ENCODE results near the gene IL34. TPM values are rescaled to one million over a fixed set of nuclear protein-coding genes. Genes with fewer than 3 reads are reported as not detected.
"Not testable (repeated sequence)": the region's sequence is repeated elsewhere in the genome, so short reads cannot be mapped to it uniquely, and the experiment has no call there.

The IL34 gene
- total RNA-seq, 2 donors from 2014 or later = 3.0 to 5.6 TPM

DNA sequence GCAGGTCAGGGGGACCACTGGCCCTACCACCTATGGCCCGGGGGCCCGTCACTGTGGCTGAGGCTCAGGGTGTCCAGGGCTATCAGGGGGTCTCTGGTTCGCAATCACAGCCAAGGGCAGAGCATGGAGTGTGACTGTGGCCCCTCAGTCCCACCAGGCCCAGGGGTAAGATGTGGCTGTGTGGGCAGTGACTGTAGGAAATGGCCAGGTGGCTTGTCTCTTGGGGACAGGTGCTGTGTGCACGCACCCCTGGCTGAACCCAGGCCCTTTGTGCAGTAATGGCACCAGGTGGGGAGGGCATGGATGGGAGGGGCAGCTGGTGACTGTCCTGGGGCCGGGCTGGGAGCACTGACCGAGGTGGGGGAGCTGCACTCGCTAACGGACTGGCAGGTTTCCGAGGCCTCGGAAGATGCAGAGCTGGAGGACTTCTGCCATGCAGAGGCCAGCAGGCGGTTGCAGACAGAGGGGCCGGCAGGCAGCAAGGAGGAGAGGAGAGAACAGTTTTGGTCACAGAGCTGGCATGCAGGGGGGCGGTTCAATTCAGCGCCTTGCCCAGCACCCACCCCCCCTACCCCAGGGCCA, 18.8 kb downstream of the IL34 start:
- no peaks in the 10 kb centered on the region for H3K27me3 ChIP-seq (ENCODE audit: control insufficient read depth, insufficient read depth, low read length, poor library complexity, severe bottlenecking)
- H3K4me3 ChIP-seq (ENCODE audit: low read length) = no peak overlapping the region
- peaks cover 45% of the 10 kb centered on the region for H3K36me3 Mint-ChIP-seq (ENCODE audit: low read depth)
- H3K27ac ChIP-seq (ENCODE audit: low read depth, low read length) = no peak overlapping the region
- TF ChIP-seq, protein P1, sequence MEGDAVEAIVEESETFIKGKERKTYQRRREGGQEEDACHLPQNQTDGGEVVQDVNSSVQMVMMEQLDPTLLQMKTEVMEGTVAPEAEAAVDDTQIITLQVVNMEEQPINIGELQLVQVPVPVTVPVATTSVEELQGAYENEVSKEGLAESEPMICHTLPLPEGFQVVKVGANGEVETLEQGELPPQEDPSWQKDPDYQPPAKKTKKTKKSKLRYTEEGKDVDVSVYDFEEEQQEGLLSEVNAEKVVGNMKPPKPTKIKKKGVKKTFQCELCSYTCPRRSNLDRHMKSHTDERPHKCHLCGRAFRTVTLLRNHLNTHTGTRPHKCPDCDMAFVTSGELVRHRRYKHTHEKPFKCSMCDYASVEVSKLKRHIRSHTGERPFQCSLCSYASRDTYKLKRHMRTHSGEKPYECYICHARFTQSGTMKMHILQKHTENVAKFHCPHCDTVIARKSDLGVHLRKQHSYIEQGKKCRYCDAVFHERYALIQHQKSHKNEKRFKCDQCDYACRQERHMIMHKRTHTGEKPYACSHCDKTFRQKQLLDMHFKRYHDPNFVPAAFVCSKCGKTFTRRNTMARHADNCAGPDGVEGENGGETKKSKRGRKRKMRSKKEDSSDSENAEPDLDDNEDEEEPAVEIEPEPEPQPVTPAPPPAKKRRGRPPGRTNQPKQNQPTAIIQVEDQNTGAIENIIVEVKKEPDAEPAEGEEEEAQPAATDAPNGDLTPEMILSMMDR (conservative IDR thresholded peaks at IDR 0.05) = no peak
- H3K27ac Mint-ChIP-seq = no peak overlapping the region
- no peaks in the 10 kb centered on the region for H3K27me3 Mint-ChIP-seq (ENCODE audit: insufficient read depth)
- peaks cover 19% of the 10 kb centered on the region for H3K9me3 ChIP-seq (ENCODE audit: control insufficient read depth, low read length)
- no peak for DNase-seq
- peaks cover 26% of the 10 kb centered on the region for H3K9me3 Mint-ChIP-seq
- H3K36me3 ChIP-seq (ENCODE audit: control insufficient read depth, insufficient read depth, low read length) = peaks cover 37% of the 10 kb centered on the region
- H3K4me3 Mint-ChIP-seq = no peak overlapping the region
- H3K4me1 Mint-ChIP-seq = no peaks in the 10 kb centered on the region
- WGBS, 2 experiments (ENCODE audit: insufficient coverage in 1 of 2, insufficient read length in 1 of 2) = 94 to 100% methylated on average over 3 to 12 of the region's 14 CpGs
- H3K4me1 ChIP-seq (ENCODE audit: control insufficient read depth, insufficient read depth, low read length) = no peaks in the 10 kb centered on the region
- H3K9ac ChIP-seq (ENCODE audit: extremely low read depth, low read length, poor library complexity, severe bottlenecking) = no peak overlapping the region

DNA sequence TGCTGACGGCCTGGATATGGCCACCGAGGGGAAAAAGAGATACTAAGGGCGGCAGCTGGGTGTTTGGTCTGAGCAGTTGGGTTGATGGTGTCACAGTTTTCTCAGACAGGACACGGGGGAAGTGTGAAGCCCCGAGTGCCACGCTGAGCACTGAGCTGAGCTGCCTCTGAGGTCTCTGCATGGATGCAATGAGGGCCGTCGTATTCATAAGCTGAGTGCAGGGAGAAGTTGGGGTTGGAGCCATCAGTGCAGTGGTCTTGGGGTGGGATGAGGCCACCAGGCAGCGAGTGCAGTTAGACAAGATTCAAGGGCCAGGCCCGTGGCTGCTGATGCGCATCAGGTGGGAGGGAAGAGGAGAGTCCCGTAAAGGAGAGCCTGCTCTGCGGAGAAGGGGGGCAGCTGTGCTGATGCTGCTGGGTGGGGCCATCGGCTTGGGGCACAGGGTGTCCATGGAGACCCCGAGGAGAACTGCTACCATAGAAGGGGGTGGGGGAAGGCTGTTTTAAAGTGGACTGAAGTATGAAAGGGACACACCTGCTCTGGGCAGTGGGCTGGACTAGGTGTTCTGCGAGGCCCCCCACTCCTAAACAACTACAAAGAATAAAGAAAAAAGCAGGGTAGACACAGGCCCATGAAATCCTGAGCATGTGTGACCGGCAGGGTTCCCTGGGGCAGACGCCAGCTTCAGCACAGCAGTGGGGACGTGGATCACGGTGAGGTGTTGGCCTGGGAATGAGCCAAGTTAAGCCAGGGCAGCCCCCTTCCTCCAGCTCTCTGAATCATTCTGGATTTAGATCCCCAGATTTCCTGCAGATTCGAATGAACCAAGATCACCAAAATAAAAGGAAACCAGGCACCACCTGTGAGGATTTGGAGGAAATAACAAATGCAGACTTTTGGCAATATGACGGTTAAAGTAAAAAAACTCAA, 19.7 kb downstream of the IL34 start:
- Mint-ChIP-seq H3K36me3 (ENCODE audit: low read depth) (peaks cover 52% of the 10 kb centered on the region), H3K27ac (no peak overlapping the region), H3K9me3 (peaks cover 29% of the 10 kb centered on the region), H3K27me3 (ENCODE audit: insufficient read depth) (no peaks in the 10 kb centered on the region), H3K4me3 (no peak overlapping the region), H3K4me1 (no peaks in the 10 kb centered on the region)
- no peak for DNase-seq
- Histone ChIP-seq H3K27ac (ENCODE audit: low read depth, low read length) (no peak overlapping the region), H3K4me1 (ENCODE audit: control insufficient read depth, insufficient read depth, low read length) (no peaks in the 10 kb centered on the region), H3K27me3 (ENCODE audit: control insufficient read depth, insufficient read depth, low read length, poor library complexity, severe bottlenecking) (no peaks in the 10 kb centered on the region), H3K9me3 (ENCODE audit: control insufficient read depth, low read length) (peaks cover 22% of the 10 kb centered on the region), H3K4me3 (ENCODE audit: low read length) (no peak overlapping the region), H3K9ac (ENCODE audit: extremely low read depth, low read length, poor library complexity, severe bottlenecking) (no peak overlapping the region), H3K36me3 (ENCODE audit: control insufficient read depth, insufficient read depth, low read length) (peaks cover 45% of the 10 kb centered on the region)
- TF ChIP-seq, protein P1 (conservative IDR thresholded peaks at IDR 0.05) = no peak
- 91 to 95% methylated on average over 16 to 21 of the region's 22 CpGs for WGBS, 2 experiments (ENCODE audit: insufficient coverage in 1 of 2, insufficient read length in 1 of 2)

DNA sequence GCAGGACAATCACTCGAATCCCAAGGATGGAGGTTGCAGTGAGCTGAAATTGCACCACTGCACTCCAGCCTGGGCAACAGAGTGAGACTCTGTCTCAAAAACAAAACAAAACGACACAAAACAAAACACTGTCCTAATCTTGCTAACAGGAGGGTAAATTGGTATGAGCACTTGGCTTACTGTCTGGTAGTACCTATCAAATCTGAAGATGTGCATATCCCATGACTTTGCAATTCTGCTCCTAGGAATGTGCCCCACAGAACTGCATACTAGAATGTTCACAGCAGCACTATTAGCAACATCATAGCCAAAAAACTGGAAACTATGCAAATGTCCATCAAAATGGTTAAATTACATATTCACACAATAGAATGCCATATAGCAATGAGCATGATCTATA, 23.8 kb downstream of the IL34 start:
- no peaks in the 10 kb centered on the region for H3K4me1 ChIP-seq (ENCODE audit: control insufficient read depth, insufficient read depth, low read length)
- no peak for DNase-seq
- H3K4me3 Mint-ChIP-seq = no peak overlapping the region
- peaks cover 74% of the 10 kb centered on the region for H3K36me3 Mint-ChIP-seq (ENCODE audit: low read depth)
- no peaks in the 10 kb centered on the region for H3K27me3 ChIP-seq (ENCODE audit: control insufficient read depth, insufficient read depth, low read length, poor library complexity, severe bottlenecking)
- H3K4me3 ChIP-seq (ENCODE audit: low read length) = no peak overlapping the region
- no peaks in the 10 kb centered on the region for H3K4me1 Mint-ChIP-seq
- 80 to 100% methylated on average over 1 to 2 of the region's 2 CpGs for whole genome bisulfite sequencing, 2 experiments (ENCODE audit: insufficient coverage in 1 of 2, insufficient read length in 1 of 2)
- TF ChIP-seq, protein P1 (conservative IDR thresholded peaks at IDR 0.05) = no peak
- no peaks in the 10 kb centered on the region for H3K27me3 Mint-ChIP-seq (ENCODE audit: insufficient read depth)
- H3K27ac Mint-ChIP-seq = no peak overlapping the region
- peaks cover 66% of the 10 kb centered on the region for H3K36me3 ChIP-seq (ENCODE audit: control insufficient read depth, insufficient read depth, low read length)
- peaks cover 22% of the 10 kb centered on the region for H3K9me3 ChIP-seq (ENCODE audit: control insufficient read depth, low read length)
- H3K27ac ChIP-seq (ENCODE audit: low read depth, low read length) = no peak overlapping the region
- peaks cover 29% of the 10 kb centered on the region for H3K9me3 Mint-ChIP-seq
- H3K9ac ChIP-seq (ENCODE audit: extremely low read depth, low read length, poor library complexity, severe bottlenecking) = no peak overlapping the region

- not testable (repeated sequence) for H3K27ac ChIP-seq (ENCODE audit: low read depth, low read length); H3K4me1 Mint-ChIP-seq; H3K4me1 ChIP-seq (ENCODE audit: control insufficient read depth, insufficient read depth, low read length); H3K27me3 Mint-ChIP-seq (ENCODE audit: insufficient read depth); DNase-seq; H3K27ac Mint-ChIP-seq; H3K27me3 ChIP-seq (ENCODE audit: control insufficient read depth, insufficient read depth, low read length, poor library complexity, severe bottlenecking); H3K9ac ChIP-seq (ENCODE audit: extremely low read depth, low read length, poor library complexity, severe bottlenecking); H3K4me3 ChIP-seq (ENCODE audit: low read length); H3K4me3 Mint-ChIP-seq
- Mint-ChIP-seq H3K36me3 (ENCODE audit: low read depth) (peaks cover 75% of the 10 kb centered on the region), H3K9me3 (peaks cover 29% of the 10 kb centered on the region)
- Histone ChIP-seq H3K36me3 (ENCODE audit: control insufficient read depth, insufficient read depth, low read length) (peaks cover 70% of the 10 kb centered on the region), H3K9me3 (ENCODE audit: control insufficient read depth, low read length) (peaks cover 22% of the 10 kb centered on the region)
- 95 to 96% methylated on average over 4 of the region's 4 CpGs for WGBS, 2 experiments (ENCODE audit: insufficient coverage in 1 of 2, insufficient read length in 1 of 2)
Observed at GRCh38 chr16:70670938-70671337, 24.6 kb downstream of the IL34 start.
